Heart right ventricle (tissue), 16 donors: ENCODE measurements around the gene RAB7A. TPM values are rescaled to one million over a fixed set of nuclear protein-coding genes. Genes with fewer than 3 reads are reported as not detected.

ENCODE experiments used
- ATAC-seq, 8 donors: fragments of 200-7000 bp; cut with Tn5 transposase; one replicate each; pipeline ENCODE4 v1.9.1; 2020; ENCODE audit warnings: mild to moderate bottlenecking in 8 of 8, moderate library complexity in 8 of 8, moderate number of reproducible peaks in 1 of 8
- DNase-seq, 2 donors: peaks; one replicate each; pipeline ENCODE4 v3.0.0-alpha.2; 2020
- H3K27ac ChIP-seq, 10 donors: fragments of 200-600 bp; sonication (generic) in 2 of 10; one replicate each; pipeline versions ENCODE4 v1.5.0 to v1.8.0; 2020 to 2022; ENCODE audit warnings: mild to moderate bottlenecking in 3 of 10
- H3K27me3 ChIP-seq, 7 donors: fragments of 200-600 bp; one replicate each; pipeline ENCODE4 v1.8.0; 2021 to 2022; ENCODE audit warnings: mild to moderate bottlenecking in 2 of 7
- H3K36me3 ChIP-seq, 9 donors: fragments of 200-600 bp; sonication (generic) in 1 of 9; one replicate each; pipeline versions ENCODE4 v1.5.0 to v1.8.0; 2020 to 2022; ENCODE audit warnings: mild to moderate bottlenecking in 2 of 9
- H3K4me1 ChIP-seq, 9 donors: fragments of 200-600 bp; sonication (generic) in 1 of 9; one replicate each; pipeline versions ENCODE4 v1.5.0 to v1.8.0; 2020 to 2022; ENCODE audit warnings: mild to moderate bottlenecking in 4 of 9
- H3K4me3 ChIP-seq, 10 donors: fragments of 200-600 bp; sonication (generic) in 2 of 10; one replicate each; pipeline versions ENCODE4 v1.5.0 to v1.8.0; 2020 to 2022; ENCODE audit warnings: mild to moderate bottlenecking in 7 of 10, moderate library complexity in 2 of 10
- H3K9me3 ChIP-seq, 11 donors: fragments of 200-600 bp in 10 of 11; sonication (generic) in 2 of 11; one replicate each; pipeline versions ENCODE4 v1.5.0 to v1.8.0; 2013 to 2022; ENCODE audit warnings: mild to moderate bottlenecking in 2 of 11, control low read depth in 1 of 11, moderate library complexity in 1 of 11
- CTCF ChIP-seq, 9 donors: fragments of 200-600 bp; sonication (generic) in 2 of 9; IDR thresholded peaks; one replicate each; pipeline versions ENCODE4 v1.5.0 to v1.8.0; 2021 to 2022; ENCODE audit warnings: antibody characterized with exemption in 9 of 9, mild to moderate bottlenecking in 5 of 9, moderate library complexity in 1 of 9
- WGBS, 2 donors: extraction: QIAGEN DNeasy Blood & Tissue Kit; methylation state at CpG; one replicate each; pipeline ENCODE4 v1.1.7; 2013; ENCODE audit warnings: inconsistent platforms in 1 of 2; 5-methylcytosine and 5-hydroxymethylcytosine counted together
- intact Hi-C, 10 donors: fragments of 100-400 bp; cut with DNase I; formaldehyde crosslinking; loops; one replicate each; pipeline versions ENCODE4 v1.11.1 to v1.14.2; 2022
- long read RNA-seq, 3 donors: library from polyadenylated mRNA; unstranded; transcript quantifications; one replicate each; pipeline ENCODE4 v2.0.0, GENCODE V29; 2020 to 2021
- polyA plus RNA-seq, 2 donors: library from polyadenylated mRNA; stranded (reverse); fragments of 200-250 nt; gene quantifications; one replicate each; pipeline ENCODE4 v1.2.3, GENCODE V29; 2013
- total RNA-seq, 10 donors: library from RNA; stranded (reverse); fragmentation: NEBNext Ultra II Directional in 3 of 10; extraction: Animal tissue kit (Norgen Biotek cat#: 25700) in 3 of 10; gene quantifications; one replicate each; pipeline versions ENCODE4 v1.2.1 to v1.2.4, GENCODE V29; 2021 to 2023
- donor health status: Arrhythmogenic right ventricular cardiomyopathy.
- donor health status: ischemic (EF 13 %, LVEDD 7.1; RV severe dilation, severe dysfunction).
- donor health status: healthy with polysubstance abuse.
- donor health status: DM: no; HTN: yes; CAD: no.
- donor health status: DM: no; HTN: no; CAD: no.
- donor health status: ischemic (EF 25% LVEDD 6.9; RV normal size, moderate dysfunction).
- donor health status: ischemic (EF 25% LVEDD 5.7; RV mildly dilated, moderate dysfunction).
- donor health status: healthy.
- donor health status: DM: yes; HTN: yes; CAD: no.
- donor health status: Ischemic cardiomyopathy.
- donor health status: ischemic (EF 35%, LVEDD 5.7; RV mildly dilated, moderate dysfunction).
- donor health status: nonischemic (EF 11% LVEDD 7.7; RV severe dilation, severe dysfunction).
- donor health status: DM: yes; HTN: yes; CAD: no.
- donor health status: PGD.
- donor health status: ischemic (EF 29% LVEDD 5.4; RV normal size, mild dysfunction).
- donor health status: nonischemic (EF 23%, LVEDD 6.1; RV moderate dilation, normal function).

The RAB7A gene
- total RNA-seq, result 100 to 1,000 TPM; 234 to 348 (median 310) TPM
- 100 to 1,000 TPM; 161 to 173 TPM for polyA plus RNA-seq
- long read RNA-seq, donor 1, transcript RAB7A-201 (6 exons, 2,244 nt), result major isoform, 67 of 96 reads
- long read RNA-seq, donor 1, partial matches to known transcripts, result 7 of 96 reads
- long read RNA-seq, donor 1, other reads (novel, unspliced or antisense), result 21 of 96 reads
- long read RNA-seq, donor 2, transcript RAB7A-201 (6 exons, 2,244 nt), result major isoform, 126 of 188 reads
- long read RNA-seq, donor 2, partial matches to known transcripts, result 48 of 188 reads
- long read RNA-seq, donor 2, other reads (novel, unspliced or antisense), result 13 of 188 reads
- long read RNA-seq, donor 3, transcript RAB7A-201 (6 exons, 2,244 nt), result major isoform, 178 of 292 reads
- long read RNA-seq, donor 3, partial matches to known transcripts, result 103 of 292 reads
- long read RNA-seq, donor 3, other reads (novel, unspliced or antisense), result 11 of 292 reads

DNA sequence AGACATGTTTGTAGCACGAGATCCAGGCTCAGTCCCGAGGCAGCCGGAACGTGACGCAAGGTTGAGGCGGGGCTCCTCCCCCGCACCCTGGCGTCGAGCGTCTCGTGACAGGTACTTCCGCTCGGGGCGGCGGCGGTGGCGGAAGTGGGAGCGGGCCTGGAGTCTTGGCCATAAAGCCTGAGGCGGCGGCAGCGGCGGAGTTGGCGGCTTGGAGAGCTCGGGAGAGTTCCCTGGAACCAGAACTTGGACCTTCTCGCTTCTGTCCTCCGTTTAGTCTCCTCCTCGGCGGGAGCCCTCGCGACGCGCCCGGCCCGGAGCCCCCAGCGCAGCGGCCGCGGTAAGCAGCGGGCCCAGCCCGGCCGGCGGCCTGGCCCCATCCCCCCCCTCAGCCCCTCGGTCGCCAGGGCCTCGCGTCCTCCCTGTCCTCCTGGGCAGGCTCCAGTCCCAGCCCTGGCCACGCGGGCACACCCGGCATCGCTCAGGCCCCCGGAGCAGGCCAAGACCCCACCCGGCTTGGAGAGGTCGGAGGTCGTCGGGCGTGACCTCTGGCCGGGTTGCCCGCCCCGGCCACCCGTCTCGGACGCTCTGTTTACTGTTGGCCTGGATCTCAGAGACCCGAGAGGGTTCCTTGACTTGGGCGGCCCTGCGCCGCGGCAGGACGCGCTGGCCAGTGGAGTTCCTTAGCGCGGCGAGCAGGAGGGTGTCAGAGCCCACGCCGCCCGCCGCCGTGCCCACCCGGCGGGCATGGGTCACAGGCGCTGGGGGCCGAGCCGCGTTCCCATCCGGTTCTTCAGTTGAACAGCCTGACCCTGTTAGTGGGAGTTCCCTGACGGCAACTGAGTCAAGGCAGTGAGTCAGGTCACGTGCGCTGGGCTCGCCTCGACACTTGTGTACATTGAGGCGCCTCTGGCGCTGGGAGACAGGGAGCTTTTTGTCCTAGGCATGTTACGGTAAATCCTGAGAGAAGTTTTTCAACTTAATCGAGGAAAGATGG, at the start of gene RAB7A:
Gene RAB7A, plus strand, starts transcription at position 161 of the 994 bp plus-strand sequence. CDS start 69,185 bp downstream, outside the sequence.
- H3K36me3 ChIP-seq, result no peaks in the 10 kb centered on the region
- H3K27ac ChIP-seq, result peak within 1 kb of the TSS; percentile 90 to 99 (median 96)
- H3K4me1 ChIP-seq, result peaks cover 13 to 52% (median 44%) of the 10 kb centered on the region in 9 donors
- 0 to 1% methylated on average over 89 to 93 of the region's 93 CpGs for WGBS, 2 donors
- no peaks in the 10 kb centered on the region for H3K9me3 ChIP-seq
- DNase-seq (peak; percentile 97 to 98), ATAC-seq (peak; percentile 98 to 100 (median 99))
- H3K27me3 ChIP-seq, result no peaks in the 10 kb centered on the region
- intact Hi-C loops, result loop anchor here in 6 of 10 donors (1.0 to 5.0 kb wide), 10 partner anchors 44 to 121 kb away; partner anchors contain the start of gene RPN1 (in 1 of the 6)
- TF ChIP-seq CTCF (IDR thresholded peaks at IDR 0.05), result no peak
- H3K4me3 ChIP-seq, result peak within 1 kb of the TSS; percentile 58 to 100 (median 94)

GRCh38 chr3:128679338-128679737, 46.6 kb upstream of the RAB7A start:
- 98 to 100% methylated on average over 2 of the region's 2 CpGs for WGBS, 2 donors
- ATAC-seq (no peak), DNase-seq (no peak)
- Histone ChIP-seq H3K4me1 (peaks cover 0 to 32% (median 8%) of the 10 kb centered on the region in 9 donors), H3K4me3 (no peak overlapping the region), H3K36me3 (no peaks in the 10 kb centered on the region), H3K27ac (peak overlapping the region in 2 of 10 donors; percentile 95), H3K27me3 (no peaks in the 10 kb centered on the region), H3K9me3 (no peaks in the 10 kb centered on the region)
- intact Hi-C loops, result loop anchor here in 1 of 10 donors (5.0 kb wide), 1 partner anchor 168 kb away; no protein-coding TSS in a partner anchor
- TF ChIP-seq CTCF (IDR thresholded peaks at IDR 0.05), result no peak

- peak; percentile 92 to 100 (median 97) for TF ChIP-seq CTCF (IDR thresholded peaks at IDR 0.05)
- WGBS, 2 donors, result 0% methylated on average over 67 of the region's 67 CpGs
These were observed 45.2 kb upstream of the RAB7A start for GRCh38 chr3:128680603-128681368.

More at GRCh38 chr3:128680603-128681368, 45.2 kb upstream of the RAB7A start:
- DNase-seq (peak; percentile 100), ATAC-seq (peak; percentile 99 to 100 (median 100))
- H3K27me3 ChIP-seq, result no peaks in the 10 kb centered on the region
- H3K27ac ChIP-seq, result peak overlapping the region; percentile 88 to 99 (median 95)
- peaks cover 0 to 21% (median 8%) of the 10 kb centered on the region in 9 donors for H3K4me1 ChIP-seq
- no peaks in the 10 kb centered on the region for H3K9me3 ChIP-seq
- intact Hi-C loops, result loop anchor here in 9 of 10 donors (1.0 to 10.0 kb wide), 15 partner anchors 44 to 199 kb away; partner anchors contain the start of genes RAB7A (in 3 of the 9) and ACAD9 (in 2 of the 9)
- H3K4me3 ChIP-seq, result peak overlapping the region; percentile 54 to 78 (median 66)
- H3K36me3 ChIP-seq, result no peaks in the 10 kb centered on the region
